HG03354 (cell line): Measurements from ENCODE around the gene SULF2.

ENCODE experiments used
- ATAC-seq: cut with Tn5 transposase; IDR thresholded peaks from one replicate; pipeline ENCODE4 v1.9.1; 2021; ENCODE audit warnings: mild to moderate bottlenecking; ENCODE audit not compliant: unreplicated experiment, poor library complexity, severe bottlenecking

Gene SULF2

GRCh38 chr20:47747669-47748031 is 37.6 kb downstream of the SULF2 start:
- no peak for ATAC-seq

GRCh38 chr20:47744803-47745202 is 40.5 kb downstream of the SULF2 start:
- ATAC-seq, result no peak

GRCh38 chr20:47743671-47744070 is 41.6 kb downstream of the SULF2 start:
- no peak for ATAC-seq

GRCh38 chr20:47741669-47742608 is 43.3 kb downstream of the SULF2 start:
- ATAC-seq, result no peak

- no peak for ATAC-seq
Observed at GRCh38 chr20:47740862-47741184, 44.5 kb downstream of the SULF2 start.

- no peak for ATAC-seq
Observed at GRCh38 chr20:47740121-47740861, 45.0 kb downstream of the SULF2 start.

GRCh38 chr20:47737923-47738322 is 47.4 kb downstream of the SULF2 start:
- no peak for ATAC-seq

- no peak for ATAC-seq
Observed at GRCh38 chr20:47736570-47737152, 48.6 kb downstream of the SULF2 start.

- ATAC-seq, result no peak
Observed at GRCh38 chr20:47735412-47736400, 49.6 kb downstream of the SULF2 start.

GRCh38 chr20:47734870-47735269 is 50.4 kb downstream of the SULF2 start:
- no peak for ATAC-seq

- no peak for ATAC-seq
Observed at GRCh38 chr20:47733892-47734291, 51.4 kb downstream of the SULF2 start.

- ATAC-seq, result no peak
Observed at GRCh38 chr20:47730744-47731143, 54.5 kb downstream of the SULF2 start.

GRCh38 chr20:47729472-47729871 is 55.8 kb downstream of the SULF2 start:
- no peak for ATAC-seq

GRCh38 chr20:47727909-47728361 is 57.3 kb downstream of the SULF2 start:
- no peak for ATAC-seq

- ATAC-seq, result peak; percentile 67
Observed at GRCh38 chr20:47727170-47727880, 58.0 kb downstream of the SULF2 start.

GRCh38 chr20:47726632-47727031 is 58.6 kb downstream of the SULF2 start:
- ATAC-seq, result no peak

- peak; percentile 62 for ATAC-seq
Observed at GRCh38 chr20:47725248-47725973, 59.9 kb downstream of the SULF2 start.

GRCh38 chr20:47724910-47725247 is 60.4 kb downstream of the SULF2 start:
- no peak for ATAC-seq
